Measurements from ENCODE around the gene PARP8. TPM values are rescaled to one million over a fixed set of nuclear protein-coding genes. Genes with fewer than 3 reads are reported as not detected.

Gene PARP8
- total RNA-seq, 1 experiment from 2014 or later: 23.2 TPM

- POLR2A ChIA-PET: no interaction called here
- no peaks in the 10 kb centered on the region for H3K36me3 Mint-ChIP-seq
- H3K27me3 Mint-ChIP-seq (ENCODE audit: low read depth): no peaks in the 10 kb centered on the region
- no peaks in the 10 kb centered on the region for H3K9me3 Mint-ChIP-seq
- H3K4me3 Mint-ChIP-seq: no peak overlapping the region
- CTCF ChIA-PET: interaction anchor here (0.7 kb wide), 1 partner anchor 56 kb away, joined by 3 read pairs; no protein-coding TSS in a partner anchor
- peak overlapping the region; percentile 91 for H3K27ac Mint-ChIP-seq
- H3K4me1 Mint-ChIP-seq: peaks cover 45% of the 10 kb centered on the region
- no peak for DNase-seq (ENCODE audit: low spot score)
- no peak for TF ChIP-seq ZNF121 (CRISPR knock-in tag; IDR thresholded peaks at IDR 0.05)
- no peak for TF ChIP-seq ZNF232 (CRISPR knock-in tag; IDR thresholded peaks at IDR 0.05)
- peak; percentile 76 for ATAC-seq
Measured at GRCh38 chr5:50702615-50703366, 36.4 kb downstream of the PARP8 start.

GRCh38 chr5:50703367-50703666 is 36.9 kb downstream of the PARP8 start:
- DNase-seq (ENCODE audit: low spot score): no peak
- H3K9me3 Mint-ChIP-seq: no peaks in the 10 kb centered on the region
- ChIA-PET CTCF (interaction anchor here (0.7 kb wide), 1 partner anchor 56 kb away, joined by 3 read pairs; no protein-coding TSS in a partner anchor), POLR2A (no interaction called here)
- peaks cover 46% of the 10 kb centered on the region for H3K4me1 Mint-ChIP-seq
- no peak for TF ChIP-seq ATF1 (CRISPR knock-in tag; IDR thresholded peaks at IDR 0.05)
- TF ChIP-seq CDX4 (CRISPR knock-in tag; IDR thresholded peaks at IDR 0.05; ENCODE audit: borderline replicate concordance): no peak
- TF ChIP-seq JAZF1 (CRISPR knock-in tag; IDR thresholded peaks at IDR 0.05): no peak
- TF ChIP-seq ATF2 (CRISPR knock-in tag; IDR thresholded peaks at IDR 0.05; ENCODE audit: borderline replicate concordance, low read depth): no peak
- no peak for TF ChIP-seq KAT7 (CRISPR knock-in tag; IDR thresholded peaks at IDR 0.05; ENCODE audit: borderline replicate concordance)
- no peak for TF ChIP-seq ERG (CRISPR knock-in tag; IDR thresholded peaks at IDR 0.05)
- no peak for TF ChIP-seq ZNF121 (CRISPR knock-in tag; IDR thresholded peaks at IDR 0.05)
- no peak for TF ChIP-seq CREM (CRISPR knock-in tag; IDR thresholded peaks at IDR 0.05)
- TF ChIP-seq ZBTB21 (CRISPR knock-in tag; IDR thresholded peaks at IDR 0.05; ENCODE audit: borderline replicate concordance): no peak
- TF ChIP-seq ZNF396 (CRISPR knock-in tag; IDR thresholded peaks at IDR 0.05; ENCODE audit: borderline replicate concordance): no peak
- no peak for TF ChIP-seq TP53 (CRISPR knock-in tag; IDR thresholded peaks at IDR 0.05)
- no peak for TF ChIP-seq ZNF263 (CRISPR knock-in tag; IDR thresholded peaks at IDR 0.05; ENCODE audit: low read depth)
- no peak for TF ChIP-seq USF1 (CRISPR knock-in tag; IDR thresholded peaks at IDR 0.05)
- no peak for TF ChIP-seq MYBL2 (CRISPR knock-in tag; IDR thresholded peaks at IDR 0.05)
- H3K27ac Mint-ChIP-seq: no peak overlapping the region
- no peaks in the 10 kb centered on the region for H3K36me3 Mint-ChIP-seq
- no peak overlapping the region for H3K4me3 Mint-ChIP-seq
- H3K27me3 Mint-ChIP-seq (ENCODE audit: low read depth): no peaks in the 10 kb centered on the region
- ATAC-seq: no peak

- ATAC-seq (no peak), DNase-seq (ENCODE audit: low spot score) (no peak)
- no peaks in the 10 kb centered on the region for H3K36me3 Mint-ChIP-seq
- no peaks in the 10 kb centered on the region for H3K9me3 Mint-ChIP-seq
- no peak overlapping the region for H3K4me3 Mint-ChIP-seq
- no peaks in the 10 kb centered on the region for H3K27me3 Mint-ChIP-seq (ENCODE audit: low read depth)
- CTCF ChIA-PET: no interaction called here
- no peak for TF ChIP-seq EMX1 (CRISPR knock-in tag; IDR thresholded peaks at IDR 0.05)
- TF ChIP-seq USF2 (CRISPR knock-in tag; IDR thresholded peaks at IDR 0.05): no peak
- TF ChIP-seq SMAD4 (CRISPR knock-in tag; IDR thresholded peaks at IDR 0.05): no peak
- peaks cover 40% of the 10 kb centered on the region for H3K4me1 Mint-ChIP-seq
- no peak overlapping the region for H3K27ac Mint-ChIP-seq
- POLR2A ChIA-PET: no interaction called here
Measured at GRCh38 chr5:50704730-50705129, 38.3 kb downstream of the PARP8 start.

All from WTC11 (cell line).